ENCODE measurements around the gene FKBP5. TPM values are rescaled to one million over a fixed set of nuclear protein-coding genes. Genes with fewer than 3 reads are reported as not detected.

FKBP5 gene
- total RNA-seq, 3 donors from 2014 or later (not counting 1 experiment from before 2014, with no cell fraction given), result 15.5 to 30.2 (median 27.3) TPM

- no peaks in the 10 kb centered on the region for H3K9me3 Mint-ChIP-seq
- Histone ChIP-seq H3K27me3 (ENCODE audit: control insufficient read depth, insufficient read depth, low read length) (no peaks in the 10 kb centered on the region), H3K4me1 (ENCODE audit: control insufficient read depth, insufficient read depth, low read length) (peaks cover 3% of the 10 kb centered on the region), H3K36me3 (ENCODE audit: control insufficient read depth, insufficient read depth, low read length) (peaks cover 2% of the 10 kb centered on the region), H3K27ac (ENCODE audit: low read length) (no peak overlapping the region), H3K4me3 (ENCODE audit: low read length) (no peak overlapping the region), H3K9me3 (ENCODE audit: control insufficient read depth, insufficient read depth, low read length) (no peaks in the 10 kb centered on the region)
- no peak for ATAC-seq
- intact Hi-C loops (cut with micrococcal nuclease), result no loop called here
- peaks cover 16 to 18% of the 10 kb centered on the region in 2 donors for H3K4me1 Mint-ChIP-seq
- H3K27ac Mint-ChIP-seq, result no peak overlapping the region
- H3K4me3 Mint-ChIP-seq, result no peak overlapping the region
- no peak for TF ChIP-seq CTCF (IDR thresholded peaks at IDR 0.05)
- H3K36me3 Mint-ChIP-seq, result no peaks in the 10 kb centered on the region
- no peaks in the 10 kb centered on the region for H3K27me3 Mint-ChIP-seq (ENCODE audit: low read depth in 2 of 2)
- WGBS (ENCODE audit: insufficient coverage), result 92% methylated on average over 13 of the region's 13 CpGs
- no peak for DNase-seq
These were observed 81.0 kb downstream of the FKBP5 start for GRCh38 chr6:35607517-35608233.

GRCh38 chr6:35605600-35605999 is 83.1 kb downstream of the FKBP5 start:
- H3K36me3 ChIP-seq (ENCODE audit: control insufficient read depth, insufficient read depth, low read length), result no peaks in the 10 kb centered on the region
- no peak overlapping the region for H3K27ac ChIP-seq (ENCODE audit: low read length)
- Mint-ChIP-seq H3K27me3 (ENCODE audit: low read depth in 2 of 2) (no peaks in the 10 kb centered on the region), H3K27ac (no peak overlapping the region), H3K9me3 (no peaks in the 10 kb centered on the region), H3K4me3 (no peak overlapping the region), H3K4me1 (peaks cover 24 to 26% of the 10 kb centered on the region in 2 donors), H3K36me3 (no peaks in the 10 kb centered on the region)
- intact Hi-C loops (cut with micrococcal nuclease), result no loop called here
- no peak overlapping the region for H3K4me3 ChIP-seq (ENCODE audit: low read length)
- H3K4me1 ChIP-seq (ENCODE audit: control insufficient read depth, insufficient read depth, low read length), result peaks cover 9% of the 10 kb centered on the region
- TF ChIP-seq CTCF (IDR thresholded peaks at IDR 0.05), result no peak
- DNase-seq (no peak), ATAC-seq (no peak)
- no peaks in the 10 kb centered on the region for H3K27me3 ChIP-seq (ENCODE audit: control insufficient read depth, insufficient read depth, low read length)
- H3K9me3 ChIP-seq (ENCODE audit: control insufficient read depth, insufficient read depth, low read length), result no peaks in the 10 kb centered on the region
- WGBS (ENCODE audit: insufficient coverage), result 98% methylated on average over 5 of the region's 6 CpGs

GRCh38 chr6:35603326-35604202 is 85.2 kb downstream of the FKBP5 start:
- Histone ChIP-seq H3K4me1 (ENCODE audit: control insufficient read depth, insufficient read depth, low read length) (peaks cover 13% of the 10 kb centered on the region), H3K4me3 (ENCODE audit: low read length) (no peak overlapping the region), H3K27ac (ENCODE audit: low read length) (no peak overlapping the region), H3K36me3 (ENCODE audit: control insufficient read depth, insufficient read depth, low read length) (no peaks in the 10 kb centered on the region), H3K27me3 (ENCODE audit: control insufficient read depth, insufficient read depth, low read length) (no peaks in the 10 kb centered on the region), H3K9me3 (ENCODE audit: control insufficient read depth, insufficient read depth, low read length) (no peaks in the 10 kb centered on the region)
- DNase-seq (no peak), ATAC-seq (no peak)
- intact Hi-C loops (cut with micrococcal nuclease), result no loop called here
- no peaks in the 10 kb centered on the region for H3K36me3 Mint-ChIP-seq
- 94% methylated on average over 8 of the region's 9 CpGs for WGBS (ENCODE audit: insufficient coverage)
- no peaks in the 10 kb centered on the region for H3K27me3 Mint-ChIP-seq (ENCODE audit: low read depth in 2 of 2)
- H3K9me3 Mint-ChIP-seq, result no peaks in the 10 kb centered on the region
- H3K4me1 Mint-ChIP-seq, result peaks cover 31 to 34% of the 10 kb centered on the region in 2 donors
- H3K4me3 Mint-ChIP-seq, result no peak overlapping the region
- no peak overlapping the region for H3K27ac Mint-ChIP-seq
- TF ChIP-seq CTCF (IDR thresholded peaks at IDR 0.05), result no peak
